Endothelial cell (in vitro differentiated cells): ENCODE measurements around the gene MBOAT7. TPM values are rescaled to one million over a fixed set of nuclear protein-coding genes. Genes with fewer than 3 reads are reported as not detected.

Source experiments
- DNase-seq: peaks from one replicate; pipeline ENCODE4 v3.0.0; 2021; ENCODE audit warnings: low spot score
- H3K27ac Mint-ChIP-seq: one replicate; pipeline ENCODE4 v1.8.0; 2021; ENCODE audit warnings: mixed read lengths, inconsistent platforms; ENCODE audit not compliant: unreplicated experiment
- H3K27me3 Mint-ChIP-seq: one replicate; pipeline ENCODE4 v1.8.0; 2021; ENCODE audit warnings: mild to moderate bottlenecking, moderate library complexity, mixed read lengths, inconsistent platforms; ENCODE audit not compliant: unreplicated experiment
- H3K36me3 Mint-ChIP-seq: one replicate; pipeline ENCODE4 v1.8.0; 2021; ENCODE audit warnings: mild to moderate bottlenecking, low read depth, mixed read lengths, inconsistent platforms; ENCODE audit not compliant: unreplicated experiment
- H3K4me1 Mint-ChIP-seq: one replicate; pipeline ENCODE4 v1.8.0; 2021; ENCODE audit warnings: mild to moderate bottlenecking, mixed read lengths, inconsistent platforms; ENCODE audit not compliant: unreplicated experiment
- H3K4me3 Mint-ChIP-seq: one replicate; pipeline ENCODE4 v1.8.0; 2021; ENCODE audit warnings: mild to moderate bottlenecking, mixed read lengths, inconsistent platforms; ENCODE audit not compliant: unreplicated experiment
- H3K9me3 Mint-ChIP-seq: one replicate; pipeline ENCODE4 v1.8.0; 2021; ENCODE audit warnings: mixed read lengths, inconsistent platforms; ENCODE audit not compliant: unreplicated experiment
- CTCF ChIP-seq: fragments of 200-600 bp; sonication (generic); IDR thresholded peaks from one replicate; pipeline ENCODE4 v1.5.0; 2021; ENCODE audit warnings: antibody characterized with exemption; ENCODE audit not compliant: unreplicated experiment
- total RNA-seq: library from RNA; stranded (reverse); fragmentation: NEBNext Ultra II Directional; extraction: Animal tissue kit (Norgen Biotek cat#: 25700); gene quantifications from one replicate; pipeline ENCODE4 v1.2.1, GENCODE V29; 2021; ENCODE audit not compliant: unreplicated experiment

The MBOAT7 gene
- total RNA-seq, 1 donor from 2014 or later, result 203 TPM

- no peak for DNase-seq
- H3K36me3 Mint-ChIP-seq, result peaks cover 22% of the 10 kb centered on the region
- no peak for TF ChIP-seq CTCF
- no peak overlapping the region for H3K4me3 Mint-ChIP-seq
- peaks cover 21% of the 10 kb centered on the region for H3K4me1 Mint-ChIP-seq
- H3K9me3 Mint-ChIP-seq, result no peaks in the 10 kb centered on the region
- peaks cover 20% of the 10 kb centered on the region for H3K27me3 Mint-ChIP-seq
- H3K27ac Mint-ChIP-seq, result no peak overlapping the region
These were observed 32.9 kb downstream of the MBOAT7 start for GRCh38 chr19:54156490-54156889.

- TF ChIP-seq CTCF, result no peak
- no peaks in the 10 kb centered on the region for H3K9me3 Mint-ChIP-seq
- H3K27me3 Mint-ChIP-seq, result peaks cover 22% of the 10 kb centered on the region
- DNase-seq, result no peak
- H3K4me3 Mint-ChIP-seq, result no peak overlapping the region
- no peak overlapping the region for H3K27ac Mint-ChIP-seq
- H3K36me3 Mint-ChIP-seq, result peaks cover 29% of the 10 kb centered on the region
- H3K4me1 Mint-ChIP-seq, result peaks cover 21% of the 10 kb centered on the region
These were observed 33.7 kb downstream of the MBOAT7 start for GRCh38 chr19:54155694-54156093.

GRCh38 chr19:54154603-54155345, 34.6 kb downstream of the MBOAT7 start:
- TF ChIP-seq CTCF, result no peak
- no peak for DNase-seq
- Mint-ChIP-seq H3K9me3 (no peaks in the 10 kb centered on the region), H3K27me3 (peaks cover 20% of the 10 kb centered on the region), H3K36me3 (peaks cover 30% of the 10 kb centered on the region), H3K4me3 (peak overlapping the region; percentile 62), H3K4me1 (peaks cover 15% of the 10 kb centered on the region), H3K27ac (no peak overlapping the region)

GRCh38 chr19:54153731-54154326, 35.6 kb downstream of the MBOAT7 start:
- Mint-ChIP-seq H3K36me3 (peaks cover 36% of the 10 kb centered on the region), H3K9me3 (no peaks in the 10 kb centered on the region), H3K4me3 (peak overlapping the region; percentile 62), H3K4me1 (peaks cover 17% of the 10 kb centered on the region), H3K27me3 (peaks cover 17% of the 10 kb centered on the region), H3K27ac (peak overlapping the region; percentile 67)
- TF ChIP-seq CTCF, result no peak
- no peak for DNase-seq

- Mint-ChIP-seq H3K4me3 (peak overlapping the region; percentile 88), H3K27ac (peak overlapping the region; percentile 82), H3K4me1 (peaks cover 17% of the 10 kb centered on the region), H3K27me3 (peaks cover 11% of the 10 kb centered on the region), H3K9me3 (no peaks in the 10 kb centered on the region), H3K36me3 (peaks cover 39% of the 10 kb centered on the region)
- DNase-seq, result no peak
- no peak for TF ChIP-seq CTCF
These were observed 36.4 kb downstream of the MBOAT7 start for GRCh38 chr19:54152878-54153524.
